OCI-LY7 (cell line): ENCODE measurements around the gene CD93. TPM values are rescaled to one million over a fixed set of nuclear protein-coding genes. Genes with fewer than 3 reads are reported as not detected.

Experiments
- BruUV-seq: library from RNA; stranded (reverse); fragments of 400-500 nt; replicated peaks from 2 replicates; lab custom pipeline; 2021; lab: Mats Ljungman, UMichigan
- CTCF ChIA-PET: fragments of 300-600 bp; sonication (Branson Sonifier 250); formaldehyde crosslinking; loops from one replicate; lab custom pipeline; 2022; ENCODE audit warnings: antibody characterized with exemption; ENCODE audit not compliant: unreplicated experiment; lab: Charles Lee
- POLR2A ChIA-PET: fragments of 300-600 bp; sonication (Branson Sonifier 250); formaldehyde crosslinking; loops from one replicate; lab custom pipeline; 2022; ENCODE audit warnings: antibody characterized with exemption; lab: Charles Lee
- DNase-seq: peaks from one replicate; pipeline ENCODE4 v3.0.0-alpha.2; 2015; ENCODE audit warnings: low spot score
- H2AFZ ChIP-seq: fragments of 200-600 bp; sonication (generic), shearing (Covaris generic); 2 replicates; pipeline ENCODE4 v1.6.1; 2014; ENCODE audit warnings: mild to moderate bottlenecking, antibody characterized with exemption, low read length, moderate library complexity
- H3K27ac ChIP-seq: fragments of 200-600 bp; sonication (generic); 2 replicates; pipeline ENCODE4 v1.5.1; 2014; ENCODE audit warnings: mixed run types, low read depth, mild to moderate bottlenecking, moderate library complexity, low read length, inconsistent platforms; ENCODE audit not compliant: poor library complexity, severe bottlenecking
- H3K36me3 ChIP-seq: fragments of 200-600 bp; sonication (generic); 2 replicates; pipeline ENCODE4 v1.6.1; 2014; ENCODE audit warnings: mild to moderate bottlenecking, antibody characterized with exemption, low read length, moderate library complexity, mixed read lengths; ENCODE audit not compliant: insufficient read depth
- H3K4me1 ChIP-seq: fragments of 200-600 bp; sonication (generic); 2 replicates; pipeline ENCODE4 v1.5.1; 2014; ENCODE audit warnings: mild to moderate bottlenecking, low read length; ENCODE audit not compliant: insufficient read depth, poor library complexity, severe bottlenecking
- H3K4me2 ChIP-seq: fragments of 200-600 bp; sonication (generic); 2 replicates; pipeline ENCODE4 v1.6.1; 2014; ENCODE audit warnings: mild to moderate bottlenecking, low read length
- H3K4me3 ChIP-seq: fragments of 200-600 bp; sonication (generic); 2 replicates; pipeline ENCODE4 v1.5.1; 2014; ENCODE audit warnings: mild to moderate bottlenecking, low read depth, low read length; ENCODE audit not compliant: poor library complexity, severe bottlenecking
- H3K79me2 ChIP-seq: fragments of 200-600 bp; sonication (generic); 2 replicates; pipeline ENCODE4 v1.6.1; 2016; ENCODE audit warnings: low read depth, mild to moderate bottlenecking, low read length, moderate library complexity, mixed read lengths; ENCODE audit not compliant: insufficient read depth
- H3K9me2 ChIP-seq: fragments of 200-600 bp; sonication (generic); 2 replicates; pipeline ENCODE4 v1.6.1; 2016; ENCODE audit warnings: mild to moderate bottlenecking, low read length, mixed read lengths; ENCODE audit not compliant: insufficient read depth
- H3K9me3 ChIP-seq: fragments of 200-600 bp; sonication (generic); 2 replicates; pipeline ENCODE4 v1.6.1; 2014; ENCODE audit warnings: mild to moderate bottlenecking, mixed run types, low read length, mixed read lengths
- H4K20me1 ChIP-seq: fragments of 200-600 bp; sonication (generic); 2 replicates; pipeline ENCODE4 v1.6.1; 2014; ENCODE audit warnings: mild to moderate bottlenecking, antibody characterized with exemption, low read length, moderate library complexity, mixed read lengths; ENCODE audit not compliant: insufficient read depth
- EZH2phosphoT487 ChIP-seq: fragments of 200-600 bp; sonication (generic); IDR thresholded peaks from 2 replicates; pipeline ENCODE4 v1.6.1; 2018; ENCODE audit warnings: low read depth, borderline replicate concordance, mild to moderate bottlenecking, mixed run types, antibody characterized with exemption, low read length, moderate library complexity, mixed read lengths
- intact Hi-C: fragments of 100-400 bp; cut with micrococcal nuclease; formaldehyde crosslinking; loops from one replicate; pipeline ENCODE4 v1.10.0; 2022; ENCODE audit not compliant: unreplicated experiment
- total RNA-seq, 2 experiments: library from RNA; depleted of rRNA in 1 of 2; stranded (reverse); fragments of >200 nt in 1 of 2; shearing (Covaris generic) in 1 of 2; gene quantifications; 2 replicates each; pipeline ENCODE4 v1.2.3, GENCODE V29; 2014 to 2022
- TF ChIP-seq, protein P1 (sequence below): fragments of 200-600 bp; sonication (generic); conservative IDR thresholded peaks from 2 replicates; pipeline ENCODE4 v1.5.1; 2014; ENCODE audit warnings: mild to moderate bottlenecking, antibody characterized with exemption, low read length, moderate library complexity, mixed read lengths

The CD93 gene
- total RNA-seq, 2 experiments from 2014 or later, result not detected

DNA sequence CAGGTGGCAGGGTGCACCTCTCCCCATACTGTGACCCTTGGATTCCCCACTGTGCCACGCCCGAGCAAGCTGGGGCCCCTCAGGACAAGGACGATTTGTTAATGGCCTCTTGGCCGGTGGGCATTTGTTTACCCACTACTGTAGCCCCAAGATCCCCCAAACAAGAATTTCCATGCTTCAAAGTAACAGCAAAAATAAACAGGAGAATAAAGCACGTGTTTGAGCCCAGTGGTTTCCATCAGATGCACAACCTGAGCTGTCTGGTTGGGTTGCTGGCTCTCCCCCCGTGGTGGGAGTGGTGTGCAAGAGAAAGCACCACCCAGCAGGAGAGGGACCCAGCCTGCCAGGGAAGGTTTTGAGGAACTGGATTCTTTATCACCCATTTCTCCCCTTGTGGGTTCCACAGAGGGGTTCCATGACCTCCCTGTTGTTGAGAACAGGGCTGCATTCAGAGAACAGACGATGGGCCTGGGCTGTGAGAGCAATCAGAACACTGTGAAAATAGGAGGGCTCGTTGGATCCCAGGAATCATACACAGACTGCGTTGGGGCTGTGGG lies 4.8 kb downstream of the CD93 start:
- ChIA-PET CTCF (no interaction called here), POLR2A (interaction anchor here (0.6 kb wide), 1 partner anchor 244 kb away, joined by 5 read pairs; no protein-coding TSS in a partner anchor)
- intact Hi-C loops, result no loop called here
- no peak for TF ChIP-seq EZH2phosphoT487
- TF ChIP-seq, protein P1, sequence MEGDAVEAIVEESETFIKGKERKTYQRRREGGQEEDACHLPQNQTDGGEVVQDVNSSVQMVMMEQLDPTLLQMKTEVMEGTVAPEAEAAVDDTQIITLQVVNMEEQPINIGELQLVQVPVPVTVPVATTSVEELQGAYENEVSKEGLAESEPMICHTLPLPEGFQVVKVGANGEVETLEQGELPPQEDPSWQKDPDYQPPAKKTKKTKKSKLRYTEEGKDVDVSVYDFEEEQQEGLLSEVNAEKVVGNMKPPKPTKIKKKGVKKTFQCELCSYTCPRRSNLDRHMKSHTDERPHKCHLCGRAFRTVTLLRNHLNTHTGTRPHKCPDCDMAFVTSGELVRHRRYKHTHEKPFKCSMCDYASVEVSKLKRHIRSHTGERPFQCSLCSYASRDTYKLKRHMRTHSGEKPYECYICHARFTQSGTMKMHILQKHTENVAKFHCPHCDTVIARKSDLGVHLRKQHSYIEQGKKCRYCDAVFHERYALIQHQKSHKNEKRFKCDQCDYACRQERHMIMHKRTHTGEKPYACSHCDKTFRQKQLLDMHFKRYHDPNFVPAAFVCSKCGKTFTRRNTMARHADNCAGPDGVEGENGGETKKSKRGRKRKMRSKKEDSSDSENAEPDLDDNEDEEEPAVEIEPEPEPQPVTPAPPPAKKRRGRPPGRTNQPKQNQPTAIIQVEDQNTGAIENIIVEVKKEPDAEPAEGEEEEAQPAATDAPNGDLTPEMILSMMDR, result no peak
- Histone ChIP-seq H3K36me3 (no peaks in the 10 kb centered on the region), H3K4me3 (no peak overlapping the region), H3K9me2 (no peaks in the 10 kb centered on the region), H3K79me2 (no peaks in the 10 kb centered on the region), H3K4me1 (no peaks in the 10 kb centered on the region), H2AFZ (no peak overlapping the region), H3K27ac (no peak overlapping the region), H4K20me1 (no peaks in the 10 kb centered on the region), H3K9me3 (no peaks in the 10 kb centered on the region), H3K4me2 (no peak overlapping the region)
- no TSS peak for BruUV-seq
- DNase-seq, result no peak

DNA sequence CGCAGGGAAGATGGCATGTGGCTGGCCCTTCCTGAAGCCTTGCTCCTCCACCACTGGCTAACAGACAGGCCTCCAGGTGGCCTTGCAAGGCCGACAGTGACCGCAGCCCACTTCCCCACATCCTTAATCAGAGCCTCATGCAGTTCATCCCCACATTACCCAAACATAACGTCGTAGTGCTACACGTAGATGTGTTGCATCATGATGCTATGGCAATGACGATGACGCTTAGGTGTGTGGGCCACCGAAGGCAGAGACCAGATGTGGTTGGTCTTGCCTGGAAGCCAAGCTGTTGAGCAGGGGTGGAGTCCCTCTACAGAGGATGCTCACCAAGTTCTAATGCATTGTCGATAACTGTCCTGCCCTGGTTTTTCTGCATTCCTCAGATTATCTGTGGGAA lies 5.6 kb downstream of the CD93 start:
- Histone ChIP-seq H2AFZ (no peak overlapping the region), H3K79me2 (no peaks in the 10 kb centered on the region), H4K20me1 (no peaks in the 10 kb centered on the region), H3K4me3 (no peak overlapping the region), H3K36me3 (no peaks in the 10 kb centered on the region), H3K4me1 (no peaks in the 10 kb centered on the region), H3K9me2 (no peaks in the 10 kb centered on the region), H3K4me2 (no peak overlapping the region), H3K27ac (no peak overlapping the region), H3K9me3 (no peaks in the 10 kb centered on the region)
- no peak for DNase-seq
- CTCF ChIA-PET, result no interaction called here
- no TSS peak for BruUV-seq
- TF ChIP-seq, protein P1, result no peak
- TF ChIP-seq EZH2phosphoT487, result no peak
- intact Hi-C loops, result no loop called here
- POLR2A ChIA-PET, result no interaction called here

GRCh38 chr20:23079926-23080325 lies 6.2 kb downstream of the CD93 start:
- no peak for TF ChIP-seq EZH2phosphoT487
- TF ChIP-seq, protein P1, result no peak
- ChIA-PET POLR2A (no interaction called here), CTCF (no interaction called here)
- Histone ChIP-seq H3K9me2 (no peaks in the 10 kb centered on the region), H3K4me3 (no peak overlapping the region), H3K27ac (no peak overlapping the region), H3K9me3 (no peaks in the 10 kb centered on the region), H3K4me1 (no peaks in the 10 kb centered on the region), H2AFZ (no peak overlapping the region), H3K4me2 (no peak overlapping the region), H3K36me3 (no peaks in the 10 kb centered on the region), H3K79me2 (no peaks in the 10 kb centered on the region), H4K20me1 (no peaks in the 10 kb centered on the region)
- intact Hi-C loops, result no loop called here
- no peak for DNase-seq
- BruUV-seq, result no TSS peak
